Right lobe of liver (tissue), 4 donors: ENCODE results near the gene PCSK7.
"Not testable (repeated sequence)": the region's sequence is repeated elsewhere in the genome, so short reads cannot be mapped to it uniquely, and the experiment has no call there.

ENCODE experiments used
- CTCF ChIP-seq, 4 donors: fragments of 200-600 bp in 3 of 4; fragments of 450-650 bp in 1 of 4; IDR thresholded peaks; one replicate each; pipeline versions ENCODE4 v1.5.1 to v1.8.0; 2016 to 2022; ENCODE audit warnings: antibody characterized with exemption in 4 of 4, mild to moderate bottlenecking in 2 of 4
- POLR2A ChIP-seq: fragments of 450-650 bp; IDR thresholded peaks from one replicate; pipeline ENCODE4 v1.6.1; 2017; ENCODE audit warnings: antibody characterized with exemption, mild to moderate bottlenecking
- donor health status: DM: no; HTN: no; CAD: no.
- donor health status: DM: no; HTN: no; CAD: no.
- donor health status: DM: no; HTN: yes; CAD: no.

DNA sequence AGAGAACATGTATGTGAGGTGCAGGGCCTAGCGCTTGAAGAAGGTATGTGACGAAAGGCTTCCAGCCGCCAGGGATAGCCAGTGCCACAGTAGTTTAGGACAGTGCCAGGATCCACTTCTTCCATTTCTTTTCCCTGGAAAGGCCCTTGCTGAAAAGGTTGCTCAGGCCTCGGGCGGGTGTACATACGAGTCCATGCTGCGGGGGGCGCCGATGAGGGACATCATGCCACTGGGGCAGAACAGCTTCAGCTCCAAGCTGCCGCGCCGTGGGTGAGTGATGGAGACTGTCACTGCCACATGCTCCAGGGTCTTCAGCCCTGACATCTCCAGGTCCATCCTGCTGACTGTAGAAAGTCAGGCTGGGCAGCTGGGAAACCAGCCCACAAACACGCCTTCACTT, 23.2 kb downstream of the PCSK7 start:
- TF ChIP-seq CTCF (IDR thresholded peaks at IDR 0.05); POLR2A: not testable (repeated sequence)
